Panc1 (cell line): ENCODE data around the gene EHD1.

Experiments used
- CTCF ChIP-seq: fragments of 450-650 bp; IDR thresholded peaks from 2 replicates; pipeline ENCODE4 v1.5.1; 2017; ENCODE audit warnings: mild to moderate bottlenecking
- REST ChIP-seq, 2 experiments: IDR thresholded peaks; 2 replicates each; pipeline ENCODE4 v1.6.1; 2011 to 2012; ENCODE audit warnings: low read depth in 2 of 2, control low read depth in 1 of 2, low read length in 1 of 2, mild to moderate bottlenecking in 1 of 2, moderate library complexity in 1 of 2; ENCODE audit not compliant: insufficient read depth in 1 of 2

DNA sequence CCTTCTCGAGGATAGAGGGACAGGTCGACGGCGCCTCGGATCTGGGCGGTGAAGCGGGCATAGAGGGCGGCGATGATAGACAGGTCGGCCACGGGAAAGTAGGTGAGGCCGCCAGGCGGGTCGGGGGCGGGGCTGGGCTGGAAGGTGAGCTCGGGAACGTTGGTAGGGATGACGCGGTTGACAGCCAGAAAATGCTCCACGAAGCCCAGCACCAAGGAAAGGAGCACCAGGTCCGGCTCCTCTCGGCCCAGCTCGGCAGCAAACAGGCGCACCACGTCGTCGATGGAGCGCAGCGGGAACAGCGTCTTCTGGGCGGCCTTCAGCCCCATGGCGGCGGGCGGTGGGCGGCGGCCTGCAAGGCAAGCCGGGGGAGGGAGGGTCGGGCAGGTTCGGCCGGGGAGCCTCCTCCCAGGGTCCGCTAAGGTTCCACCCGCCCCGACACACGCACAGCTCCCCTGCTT lies 68.6 kb downstream of the EHD1 start:
- no peak for TF ChIP-seq CTCF
- TF ChIP-seq REST (IDR thresholded peaks at IDR 0.05; ENCODE audit: insufficient read depth in 1 of 2, low read depth in 2 of 2, low read length in 1 of 2): no peak
